K562 (cell line): ENCODE results near the gene SLC20A1. TPM values are rescaled to one million over a fixed set of nuclear protein-coding genes. Genes with fewer than 3 reads are reported as not detected.

Experiments
- CREM ChIP-seq: IDR thresholded peaks from 2 replicates; pipeline ENCODE4 v1.6.1; 2014; ENCODE audit warnings: antibody characterized with exemption, low read depth
- FOS ChIP-seq: IDR thresholded peaks from 3 replicates; pipeline ENCODE4 v1.6.1; 2011; ENCODE audit not compliant: insufficient read length; ENCODE audit errors: extremely low read depth
- FOXA1 ChIP-seq: fragments of 450-650 bp; IDR thresholded peaks from 2 replicates; pipeline ENCODE4 v1.6.1; 2016; ENCODE audit warnings: mild to moderate bottlenecking, borderline replicate concordance
- GATAD2A ChIP-seq: fragments of 450-650 bp; IDR thresholded peaks from 2 replicates; pipeline ENCODE4 v1.6.1; 2017
- GMEB1 ChIP-seq: fragments of 250-450 bp; sonication (Bioruptor Pico); IDR thresholded peaks from 2 replicates; pipeline ENCODE4 v1.4.0; 2020; ENCODE audit warnings: mild to moderate bottlenecking
- GTF2A2 ChIP-seq: IDR thresholded peaks from 2 replicates; pipeline ENCODE4 v1.6.1; 2016; ENCODE audit warnings: mild to moderate bottlenecking, missing genetic modification characterization, missing compliant biosample characterization
- MYBL2 ChIP-seq, 2 experiments: fragments of 450-650 bp in 1 of 2; sonication (generic) in 1 of 2; formaldehyde crosslinking in 1 of 2; IDR thresholded peaks; 2 replicates each; pipeline versions ENCODE4 v1.6.1 to v1.8.1; 2017 to 2022; ENCODE audit warnings: borderline replicate concordance in 1 of 2, inconsistent platforms in 1 of 2, low read depth in 1 of 2, mild to moderate bottlenecking in 1 of 2, missing genetic modification reagents in 1 of 2, moderate library complexity in 1 of 2
- MYC ChIP-seq, 2 experiments: fragments of 250-450 bp in 1 of 2; sonication (Bioruptor Pico) in 1 of 2; IDR thresholded peaks; 2 replicates each; pipeline versions ENCODE4 v1.5.1 to v1.6.1; 2012 to 2021; ENCODE audit warnings: low read depth in 2 of 2, borderline replicate concordance in 1 of 2, improper control_type of control experiment in 1 of 2, low read length in 1 of 2, mild to moderate bottlenecking in 1 of 2, moderate library complexity in 1 of 2
- RCOR1 ChIP-seq, 2 experiments: IDR thresholded peaks; 2 replicates each; pipeline ENCODE4 v1.6.1; 2012; ENCODE audit warnings: low read depth in 2 of 2, low read length in 2 of 2, borderline replicate concordance in 1 of 2, improper control_type of control experiment in 1 of 2
- SIRT6 ChIP-seq: IDR thresholded peaks from one replicate; pipeline ENCODE4 v1.6.1; 2012; ENCODE audit warnings: low read depth, mild to moderate bottlenecking, control low read depth, inconsistent platforms, low read length, moderate library complexity
- STAT5A ChIP-seq: IDR thresholded peaks from 2 replicates; pipeline ENCODE4 v1.6.1; 2012; ENCODE audit warnings: low read length, inconsistent platforms, borderline replicate concordance
- TBL1XR1 ChIP-seq, 2 experiments: IDR thresholded peaks; 2 replicates each; pipeline ENCODE4 v1.6.1; 2012; ENCODE audit warnings: improper control_type of control experiment in 2 of 2, low read length in 2 of 2, mild to moderate bottlenecking in 1 of 2
- THRB ChIP-seq: fragments of 450-650 bp; formaldehyde crosslinking; conservative IDR thresholded peaks from 2 replicates; pipeline ENCODE4 v1.4.0; 2022; ENCODE audit warnings: mild to moderate bottlenecking, missing genetic modification characterization
- ZBTB17 ChIP-seq: fragments of 450-650 bp; formaldehyde crosslinking; IDR thresholded peaks from 2 replicates; pipeline ENCODE4 v1.4.0; 2020; ENCODE audit warnings: mild to moderate bottlenecking
- ZBTB2 ChIP-seq: fragments of 450-650 bp; IDR thresholded peaks from 2 replicates; pipeline ENCODE4 v1.6.1; 2016; ENCODE audit warnings: antibody characterized with exemption
- ZBTB26 ChIP-seq: fragments of 450-650 bp; formaldehyde crosslinking; IDR thresholded peaks from 2 replicates; pipeline ENCODE4 v1.4.0; 2022; ENCODE audit warnings: missing genetic modification characterization
- ZNF253 ChIP-seq: fragments of 250-450 bp; sonication (Bioruptor Pico); conservative IDR thresholded peaks from 2 replicates; pipeline ENCODE4 v1.6.1; 2021; ENCODE audit warnings: mild to moderate bottlenecking
- ZNF644 ChIP-seq: fragments of 200-800 bp; sonication (Bioruptor generic); IDR thresholded peaks from 2 replicates; pipeline ENCODE4 v1.6.1; 2016; ENCODE audit warnings: low read depth, missing genetic modification characterization, missing compliant biosample characterization
- ZNF655 ChIP-seq: fragments of 250-450 bp; sonication (Bioruptor Pico); IDR thresholded peaks from 2 replicates; pipeline ENCODE4 v1.5.0; 2021
- ZNF766 ChIP-seq: fragments of 200-800 bp; sonication (Bioruptor generic); conservative IDR thresholded peaks from 2 replicates; pipeline ENCODE4 v1.6.1; 2016; ENCODE audit warnings: missing genetic modification characterization, missing compliant biosample characterization
- polyA plus RNA-seq, 8 experiments: library from polyadenylated mRNA; depleted of rRNA in 4 of 8; stranded (reverse) in 5 of 8; unstranded in 3 of 8; fragments of >200 nt; fragmentation: Nextera tagmentation in 2 of 8; fragmentation: Illumina TruSeq in 1 of 8; extraction: Ambion mirVana in 2 of 8; extraction: Trizol in 1 of 8; gene quantifications; 2 replicates each; pipeline versions ENCODE4 v1.2.1 to v1.2.3, GENCODE V29; 2011 to 2014; ENCODE audit warnings: inconsistent platforms in 1 of 8, missing spikeins in 1 of 8
- total RNA-seq, 7 experiments: library from RNA; depleted of rRNA in 6 of 7; stranded (reverse); fragments of >200 nt in 6 of 7; fragmentation: Illumina TruSeq in 2 of 7; extraction: Trizol in 2 of 7; gene quantifications; 2 replicates each; pipeline versions ENCODE4 v1.2.1 to v1.2.3, GENCODE V29; 2011 to 2021; ENCODE audit warnings: low replicate concordance in 1 of 7

The SLC20A1 gene
- total and polyA plus RNA-seq, 9 of the 15 experiments (the other 6 are each of a cell fraction or from before 2014, with no cell fraction given): 53.8 to 150 (median 74.7) TPM

- TF ChIP-seq ZBTB26 (CRISPR knock-in tag) (no peak; the same call in 1 of the 2 replicates), GTF2A2 (tag) (no peak), GMEB1 (CRISPR knock-in tag) (no peak), MYC (IDR thresholded peaks at IDR 0.05; ENCODE audit: low read depth, low read length) (peak; percentile 90), MYC (CRISPR knock-in tag; IDR thresholded peaks at IDR 0.05; ENCODE audit: borderline replicate concordance, low read depth) (no peak), ZNF644 (tag) (no peak; the same call in 1 of the 2 replicates), TBL1XR1 (IDR thresholded peaks at IDR 0.05; ENCODE audit: low read length in 2 of 2) (peak; percentile 89 to 97), FOS (peak; percentile 16), ZNF766 (CRISPR knock-in tag) (peak; percentile 70), FOXA1 (no peak), THRB (CRISPR knock-in tag) (peak; percentile 86; the same call in 1 of the 2 replicates), ZNF655 (CRISPR knock-in tag) (no peak), ZNF253 (no peak), RCOR1 (IDR thresholded peaks at IDR 0.05; ENCODE audit: borderline replicate concordance in 1 of 2, low read depth in 2 of 2, low read length in 2 of 2) (peak; percentile 91 to 99), STAT5A (peak; percentile 87), CREM (peak; percentile 88), GATAD2A (peak; percentile 98), ZBTB2 (peak; percentile 94), ZBTB17 (peak; percentile 82), MYBL2 (IDR thresholded peaks at IDR 0.05; ENCODE audit: low read depth) (no peak), MYBL2 (CRISPR knock-in tag; IDR thresholded peaks at IDR 0.05; ENCODE audit: borderline replicate concordance) (no peak), SIRT6 (no peak)
Observed at GRCh38 chr2:112706170-112706664, 60.5 kb downstream of the SLC20A1 start (continued).
